Hypothalamus (tissue), 51 donors: ENCODE measurements around the gene PALLD.
A peak's percentile ranks its signal among the peaks of the same experiment; 100 is the strongest.

Experiments
- DNase-seq, 51 donors: peaks; one replicate each; lab custom pipeline; 2025; lab: John Stamatoyannopoulos, UW

Gene PALLD

GRCh38 chr4:168741281-168742173 is 244.7 kb downstream of the PALLD start:
- DNase-seq = peak in 4 of 51 donors; percentile 1 to 10 (median 6)

- DNase-seq = no peak
Measured at GRCh38 chr4:168743131-168743530, 246.3 kb downstream of the PALLD start.

- no peak for DNase-seq
Measured at GRCh38 chr4:168743601-168744000, 246.7 kb downstream of the PALLD start.

GRCh38 chr4:168744021-168744420 is 247.2 kb downstream of the PALLD start:
- no peak for DNase-seq

GRCh38 chr4:168748807-168749206 is 252.0 kb downstream of the PALLD start:
- DNase-seq = no peak

- no peak for DNase-seq
Measured at GRCh38 chr4:168751263-168752225, 254.7 kb downstream of the PALLD start.

- DNase-seq = no peak
Measured at GRCh38 chr4:168755598-168756477, 259.0 kb downstream of the PALLD start.

GRCh38 chr4:168757500-168757899 is 260.6 kb downstream of the PALLD start:
- no peak for DNase-seq

GRCh38 chr4:168758351-168758876 is 261.6 kb downstream of the PALLD start:
- peak in 1 of 51 donors; percentile 6 for DNase-seq

GRCh38 chr4:168759321-168759720 is 262.5 kb downstream of the PALLD start:
- DNase-seq = no peak

GRCh38 chr4:168759959-168760527 is 263.2 kb downstream of the PALLD start:
- DNase-seq = no peak

GRCh38 chr4:168761066-168761465 is 264.2 kb downstream of the PALLD start:
- no peak for DNase-seq

- DNase-seq = no peak
Measured at GRCh38 chr4:168765322-168765721, 268.5 kb downstream of the PALLD start.

- no peak for DNase-seq
Measured at GRCh38 chr4:168765726-168766125, 268.9 kb downstream of the PALLD start.

GRCh38 chr4:168766604-168767316 is 269.9 kb downstream of the PALLD start:
- DNase-seq = no peak

- no peak for DNase-seq
Measured at GRCh38 chr4:168769416-168769815, 272.6 kb downstream of the PALLD start.

GRCh38 chr4:168769837-168770236 is 273.0 kb downstream of the PALLD start:
- no peak for DNase-seq

- no peak for DNase-seq
Measured at GRCh38 chr4:168771251-168771650, 274.4 kb downstream of the PALLD start.
